NOMO-1 treated with DMSO at 0.1 percent for 48 hours (cell line): Measurements from ENCODE around the gene ZNF160.
A peak's percentile ranks its signal among the peaks of the same experiment; 100 is the strongest.
"Not testable (repeated sequence)": the region's sequence is repeated elsewhere in the genome, so short reads cannot be mapped to it uniquely, and the experiment has no call there.

Source experiments
- DNase-seq: peaks from one replicate; lab custom pipeline; 2025; ENCODE audit not compliant: unreplicated experiment; lab: John Stamatoyannopoulos, UW

The ZNF160 gene

DNA sequence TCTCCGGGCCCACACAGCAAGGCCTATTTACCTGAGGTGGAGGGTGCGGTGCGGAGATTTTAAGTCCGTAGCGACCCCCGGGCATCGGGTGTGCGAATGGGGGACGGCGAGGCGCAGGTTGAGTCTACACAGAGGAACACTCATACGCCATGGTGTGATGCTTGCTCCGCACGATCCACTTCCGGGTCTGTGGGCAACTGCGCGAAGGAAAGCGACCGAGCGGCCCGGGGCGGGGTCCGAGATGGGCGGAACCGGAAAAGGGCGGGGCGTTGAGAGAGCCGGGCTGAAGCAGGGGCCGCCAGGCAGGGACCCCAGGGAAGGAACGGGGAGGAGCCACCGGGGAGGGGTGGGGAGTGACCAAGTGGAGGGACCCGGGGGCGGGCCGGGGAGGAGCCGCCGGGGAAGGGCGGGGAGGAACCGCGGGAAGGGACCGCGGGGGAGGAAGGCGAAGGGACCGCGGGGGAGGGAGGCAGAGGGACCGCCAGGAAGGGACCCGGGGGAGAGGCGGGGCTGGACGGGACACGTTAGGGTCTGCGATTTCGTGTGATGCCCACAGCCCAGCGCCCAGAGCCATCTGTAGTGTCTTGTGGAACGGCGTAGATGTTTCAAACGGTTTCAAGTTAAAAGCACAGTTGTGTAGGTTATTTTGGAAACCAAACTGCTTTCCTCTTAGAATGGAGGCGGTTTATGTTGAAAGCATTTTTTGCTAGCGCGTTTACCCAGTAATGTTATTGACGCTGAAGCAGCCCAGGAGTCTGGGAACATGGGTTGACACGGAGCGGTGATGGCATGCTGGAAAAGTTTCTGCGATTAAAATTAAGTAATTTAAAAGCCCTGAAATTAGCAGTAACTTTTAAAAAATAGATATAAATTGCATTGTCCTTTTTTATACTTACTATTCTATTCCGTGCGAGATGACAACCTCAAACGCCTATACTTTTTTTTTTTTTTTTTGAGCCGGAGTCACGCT is at the start of gene ZNF160:
Gene ZNF160, minus strand, starts transcription at position 189 of the 970 bp plus-strand sequence. CDS start 17,146 bp downstream, outside the sequence.
- peak; percentile 95 for DNase-seq

GRCh38 chr19:53147645-53148044 is 44.4 kb upstream of the ZNF160 start:
- DNase-seq, result no peak

DNA sequence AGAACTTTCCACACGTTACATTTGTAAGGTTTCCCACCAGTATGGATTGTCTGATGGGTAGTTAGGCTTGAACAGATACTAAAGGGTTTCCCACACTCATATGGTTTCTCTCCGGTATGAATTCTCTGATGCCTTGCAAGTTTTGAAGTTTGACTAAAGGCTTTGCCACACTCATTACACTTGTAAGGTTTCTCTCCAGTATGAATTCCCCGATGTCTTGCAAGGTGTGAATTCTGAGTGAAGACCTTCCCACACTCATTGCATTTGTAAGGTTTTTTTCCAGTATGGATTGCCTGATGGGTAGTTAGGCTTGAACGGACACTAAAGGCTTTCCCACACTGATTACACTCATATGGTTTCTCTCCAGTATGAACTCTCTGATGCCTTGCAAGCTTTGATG is 37.1 kb upstream of the ZNF160 start:
- no peak for DNase-seq

DNA sequence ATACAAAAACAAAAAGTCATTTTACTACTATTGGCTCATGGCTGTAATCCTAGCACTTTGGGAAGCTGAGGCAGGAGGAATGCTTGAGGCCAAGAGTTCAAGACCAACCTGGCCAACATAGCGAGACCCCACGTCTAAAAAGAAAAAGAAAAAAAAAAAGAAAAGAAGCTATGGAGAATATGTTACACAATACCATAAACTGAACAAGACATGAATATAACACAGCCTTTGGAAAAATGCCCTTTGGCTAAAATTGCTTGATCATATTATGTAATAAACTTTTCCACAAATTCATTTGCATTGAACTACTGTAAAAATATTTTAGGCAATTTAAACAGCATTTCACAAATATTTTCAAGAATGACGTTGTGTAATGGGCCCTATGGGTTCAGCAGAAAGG is 33.2 kb upstream of the ZNF160 start:
- no peak for DNase-seq

GRCh38 chr19:53132141-53132991 is 29.1 kb upstream of the ZNF160 start, which contains the start of gene ZNF415:
Gene ZNF415 (minus strand): TSS chr19:53132910. CDS start chr19:53122676, 10,234 bp downstream.
- no peak for DNase-seq

- no peak for DNase-seq
Observed at GRCh38 chr19:53131727-53132126, 28.5 kb upstream of the ZNF160 start.

DNA sequence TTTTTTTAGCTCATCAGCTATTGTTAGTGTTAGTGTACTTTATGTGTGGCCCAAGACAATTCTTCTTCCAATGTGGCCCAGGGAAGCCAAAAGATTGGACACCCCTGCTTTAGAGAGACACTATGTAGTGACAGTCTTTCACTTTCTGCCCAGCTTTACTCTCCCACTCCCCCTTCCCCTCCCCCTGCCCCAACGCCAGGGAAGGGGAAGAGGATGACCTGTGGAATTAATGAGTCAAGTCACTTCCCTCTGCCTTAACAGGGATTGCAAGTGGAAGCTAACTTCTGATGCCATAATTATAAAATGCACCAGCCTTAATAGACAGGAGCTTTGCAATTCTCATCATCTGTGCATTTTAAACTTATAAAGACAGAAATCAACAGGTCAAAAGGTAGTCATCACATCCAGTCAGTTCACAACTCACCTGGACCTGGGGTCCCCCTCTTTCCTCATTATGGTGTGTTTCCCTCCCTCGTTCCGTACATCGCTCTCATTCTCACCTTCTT is 27.9 kb upstream of the ZNF160 start:
- no peak for DNase-seq

DNA sequence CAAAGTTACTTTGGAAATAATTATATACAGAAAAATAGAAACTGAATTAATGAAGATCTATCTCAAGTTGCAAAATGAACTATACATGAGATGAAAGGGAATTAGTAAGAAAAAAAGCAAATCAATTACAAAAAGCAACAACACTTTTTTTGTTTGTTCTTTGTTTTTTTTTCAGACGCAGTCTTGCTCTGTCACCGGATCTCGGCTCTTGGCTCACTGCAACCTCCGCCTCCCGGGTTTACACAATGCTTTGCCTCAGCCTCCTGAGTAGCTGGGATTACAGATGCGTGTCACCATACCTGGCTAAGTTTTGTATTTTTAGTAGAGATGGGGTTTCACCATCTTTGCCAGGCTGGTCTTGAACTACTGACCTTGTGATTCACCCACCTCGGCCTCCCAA is 27.3 kb upstream of the ZNF160 start:
- no peak for DNase-seq

DNA sequence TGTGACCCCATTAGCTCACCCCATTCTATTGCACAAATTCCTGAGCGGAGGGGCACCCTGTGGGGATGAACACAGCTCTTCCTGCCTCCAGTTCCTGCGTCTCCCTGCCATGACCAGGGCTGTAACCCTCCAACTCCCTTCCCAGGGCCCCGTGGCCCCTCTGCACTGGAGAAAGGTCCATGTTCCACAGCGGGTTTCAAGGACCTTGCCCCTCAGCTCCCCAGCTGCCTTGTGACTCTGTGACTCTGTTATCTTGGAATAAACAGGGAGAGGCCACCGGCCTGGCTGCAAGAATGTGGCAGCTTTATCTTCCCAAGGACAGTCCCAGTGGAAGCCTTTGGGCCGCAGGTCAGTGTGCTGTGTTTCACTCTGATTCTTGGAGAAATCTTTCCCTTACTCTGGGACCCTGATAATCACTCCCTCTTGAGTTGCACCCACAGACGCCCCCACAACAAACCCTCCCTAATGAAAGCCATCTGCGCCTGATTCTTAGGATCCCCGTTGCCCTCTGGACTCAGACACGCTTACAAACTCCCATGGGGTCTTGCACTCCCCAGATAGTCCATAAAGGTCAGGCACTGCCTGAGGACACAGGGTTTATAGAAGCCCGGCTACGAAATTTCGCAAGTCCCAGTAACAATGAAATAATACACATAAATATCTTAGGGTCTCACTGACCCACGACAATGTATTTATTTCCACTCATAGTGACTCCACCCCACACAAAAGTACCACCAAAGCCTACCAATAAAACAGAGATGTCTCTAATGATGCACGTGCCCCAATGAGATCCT is 23.7 kb upstream of the ZNF160 start:
- DNase-seq, result not testable (repeated sequence)

- no peak for DNase-seq
Observed at GRCh38 chr19:53123400-53123799, 20.2 kb upstream of the ZNF160 start.

DNA sequence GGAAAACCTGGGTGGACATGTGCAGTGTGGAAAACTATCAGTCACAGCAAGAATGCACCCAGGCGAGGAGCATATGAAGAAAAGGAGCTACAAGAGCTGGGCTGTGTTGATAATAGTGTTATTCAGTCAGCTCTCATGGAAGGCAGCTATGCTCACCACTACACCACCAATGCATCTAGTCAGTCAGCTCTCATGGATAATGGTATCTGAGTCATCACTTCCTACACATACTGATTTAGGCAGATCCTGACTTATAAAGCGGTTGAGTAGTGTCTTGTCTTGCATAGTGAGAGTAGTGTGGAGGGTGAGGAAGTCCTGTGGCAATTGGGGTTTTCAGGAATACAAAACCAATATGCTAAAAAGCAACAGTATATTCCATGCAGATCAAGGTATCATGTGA is 9.1 kb upstream of the ZNF160 start:
- no peak for DNase-seq

- DNase-seq, result no peak
Observed at GRCh38 chr19:53109527-53109926, 6.3 kb upstream of the ZNF160 start.

GRCh38 chr19:53102756-53103233 is 427 bp downstream of the ZNF160 start:
- peak; percentile 11 for DNase-seq

- DNase-seq, result no peak
Observed at GRCh38 chr19:53102206-53102755, 941 bp downstream of the ZNF160 start.

DNA sequence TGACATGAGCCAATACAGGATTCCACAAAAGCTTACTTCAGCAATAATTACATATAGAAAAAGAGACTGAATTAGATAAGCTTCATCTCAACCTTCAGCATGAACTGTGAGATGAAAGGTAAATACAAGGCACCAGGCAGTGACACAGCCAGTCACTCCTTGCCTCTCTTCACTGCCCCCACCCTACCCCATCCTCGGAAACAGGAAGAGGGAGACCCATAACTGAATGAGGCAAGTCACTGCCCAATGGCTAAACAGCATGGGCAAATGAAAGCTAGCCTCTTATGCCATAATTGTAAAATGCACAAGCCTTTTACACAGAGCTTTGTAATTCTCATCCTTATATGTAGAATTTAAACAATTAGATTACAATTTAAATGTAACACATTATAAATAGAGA is 1.7 kb downstream of the ZNF160 start:
- DNase-seq, result no peak

DNA sequence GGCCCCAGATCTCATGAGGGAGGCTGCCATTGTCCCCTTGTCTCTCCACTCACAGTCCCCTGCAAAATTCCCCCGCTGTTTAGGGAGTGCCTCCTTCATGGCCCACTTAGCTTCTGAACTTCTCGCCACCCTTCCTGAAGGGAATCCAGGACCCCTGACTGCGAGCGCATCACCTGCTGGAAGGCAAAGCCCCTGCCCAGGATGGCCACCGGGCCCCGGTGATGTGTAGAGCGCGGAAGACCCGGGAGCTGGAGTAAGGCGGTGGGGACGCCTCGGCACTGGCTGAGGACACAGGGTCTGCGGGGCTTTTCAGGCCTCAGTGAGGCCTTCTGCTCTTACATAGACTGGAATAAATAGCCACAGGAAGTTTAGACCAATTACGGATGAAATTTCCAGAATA is 4.7 kb downstream of the ZNF160 start:
- not testable (repeated sequence) for DNase-seq

DNA sequence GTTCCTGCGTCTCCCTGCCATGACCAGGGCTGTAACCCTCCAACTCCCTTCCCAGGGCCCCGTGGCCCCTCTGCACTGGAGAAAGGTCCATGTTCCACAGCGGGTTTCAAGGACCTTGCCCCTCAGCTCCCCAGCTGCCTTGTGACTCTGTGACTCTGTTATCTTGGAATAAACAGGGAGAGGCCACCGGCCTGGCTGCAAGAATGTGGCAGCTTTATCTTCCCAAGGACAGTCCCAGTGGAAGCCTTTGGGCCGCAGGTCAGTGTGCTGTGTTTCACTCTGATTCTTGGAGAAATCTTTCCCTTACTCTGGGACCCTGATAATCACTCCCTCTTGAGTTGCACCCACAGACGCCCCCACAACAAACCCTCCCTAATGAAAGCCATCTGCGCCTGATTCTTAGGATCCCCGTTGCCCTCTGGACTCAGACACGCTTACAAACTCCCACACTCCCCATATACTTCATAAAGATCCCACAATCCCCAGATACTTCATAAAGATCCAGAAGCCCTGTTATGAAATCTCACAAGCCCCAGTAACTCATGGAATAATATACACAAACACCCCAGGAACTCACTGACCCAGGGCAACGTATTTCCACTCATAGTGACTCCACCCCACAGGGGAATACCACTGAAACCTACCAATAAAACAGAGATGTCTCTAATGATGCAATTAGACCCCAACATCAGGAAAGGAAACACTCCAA is 6.1 kb downstream of the ZNF160 start:
- DNase-seq, result not testable (repeated sequence)

DNA sequence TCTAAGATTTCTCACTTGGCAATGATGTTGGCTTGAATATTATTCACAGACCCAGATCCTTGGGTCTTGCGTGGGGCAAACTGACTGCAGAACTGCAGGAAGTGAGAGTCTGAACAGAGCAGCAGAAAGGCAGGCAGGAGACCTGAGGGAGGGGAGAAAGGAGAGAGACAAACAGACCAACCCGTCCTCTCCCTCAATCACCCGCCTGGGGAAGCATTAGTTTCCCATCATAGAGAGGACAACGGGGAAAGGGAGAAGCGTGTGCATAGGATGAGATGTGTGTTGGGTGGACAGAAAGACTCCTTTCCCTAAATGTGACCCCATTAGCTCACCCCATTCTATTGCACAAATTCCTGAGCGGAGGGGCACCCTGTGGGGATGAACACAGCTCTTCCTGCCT is 6.6 kb downstream of the ZNF160 start:
- DNase-seq, result not testable (repeated sequence)

- no peak for DNase-seq
Observed at GRCh38 chr19:53094754-53095575, 8.3 kb downstream of the ZNF160 start.
